HG02938 (cell line): ENCODE data around the gene LYPD5.
"Not testable (repeated sequence)": the region's sequence is repeated elsewhere in the genome, so short reads cannot be mapped to it uniquely, and the experiment has no call there.

ENCODE experiments used
- ATAC-seq: cut with Tn5 transposase; IDR thresholded peaks from one replicate; pipeline ENCODE4 v1.9.1; 2021; ENCODE audit warnings: mild to moderate bottlenecking, moderate library complexity; ENCODE audit not compliant: unreplicated experiment

Gene LYPD5

DNA sequence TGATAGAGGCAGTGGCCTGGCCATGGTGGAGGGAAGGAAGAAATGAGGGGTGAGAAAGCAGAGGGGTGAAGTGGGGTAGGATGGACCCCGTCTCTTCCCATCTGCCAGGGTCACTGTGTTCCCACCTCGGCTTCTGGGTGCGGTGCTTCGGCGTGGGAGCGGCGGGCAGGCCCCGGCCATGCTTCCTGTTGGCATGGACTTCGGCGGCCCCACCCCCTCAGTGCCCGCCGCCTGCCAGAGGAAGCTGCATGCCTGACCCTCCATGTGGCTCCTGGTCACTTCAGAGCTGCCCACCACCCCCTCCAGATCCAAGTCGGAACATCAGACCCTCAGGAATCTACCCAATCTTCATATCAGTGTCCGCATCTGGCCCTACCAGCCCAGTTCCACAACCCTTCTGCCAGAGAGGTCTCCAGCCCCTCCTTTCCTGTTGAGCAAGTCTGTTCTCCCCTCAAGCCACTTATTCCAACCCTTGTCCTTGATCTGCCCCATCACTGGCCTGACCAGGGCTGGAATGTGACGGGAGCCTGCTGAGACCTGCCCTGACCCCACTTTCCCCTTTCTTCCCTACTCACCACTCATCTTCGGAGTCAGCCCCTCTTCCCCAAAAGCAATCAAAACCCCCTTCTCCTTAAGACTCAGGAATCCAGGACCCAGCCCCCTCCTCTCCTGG is 23.0 kb downstream of the LYPD5 start:
- no peak for ATAC-seq

DNA sequence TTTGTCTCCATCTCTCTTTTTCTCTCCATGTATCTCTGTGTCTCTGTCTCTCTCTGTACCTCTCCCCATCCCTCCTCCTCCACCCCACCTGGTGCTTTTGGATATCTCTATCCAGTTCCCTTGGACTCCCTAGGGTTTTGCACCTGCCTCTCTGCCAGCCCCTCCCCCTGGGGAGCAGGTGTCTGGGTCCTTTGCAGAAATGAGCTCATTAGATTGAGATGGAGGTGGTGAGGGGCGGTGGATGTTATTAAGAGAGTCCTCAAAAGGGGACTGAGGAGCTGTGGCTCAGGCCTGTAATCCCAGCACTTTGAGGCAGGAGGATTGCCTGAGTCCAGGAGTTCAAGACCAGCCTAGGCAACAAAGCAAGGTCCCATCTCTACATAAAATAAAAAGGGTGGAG is 23.6 kb downstream of the LYPD5 start:
- ATAC-seq, result no peak

GRCh38 chr19:43777163-43777695 is 25.0 kb downstream of the LYPD5 start:
- ATAC-seq, result no peak

DNA sequence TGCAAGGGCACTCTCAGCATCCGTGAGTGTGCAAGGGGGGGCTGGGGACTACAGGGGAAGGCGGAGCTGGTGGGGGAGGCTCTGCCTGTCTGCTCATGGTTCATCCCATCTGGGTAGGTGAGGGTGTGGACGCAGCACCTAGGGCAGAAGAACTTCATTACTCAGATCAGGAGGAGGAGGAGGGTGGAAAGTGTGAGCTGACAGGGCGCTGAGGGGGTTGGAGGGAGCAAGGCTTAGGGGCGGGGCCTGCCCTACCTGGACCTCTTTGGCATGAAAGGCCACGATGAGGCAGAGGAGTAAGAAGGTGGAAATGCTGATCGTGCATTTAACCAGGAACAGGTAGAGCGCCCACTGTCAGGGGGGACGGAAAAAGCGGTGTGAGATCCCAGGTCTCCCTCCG is 26.0 kb downstream of the LYPD5 start:
- no peak for ATAC-seq

- no peak for ATAC-seq
Observed at GRCh38 chr19:43775299-43775890, 26.9 kb downstream of the LYPD5 start.

DNA sequence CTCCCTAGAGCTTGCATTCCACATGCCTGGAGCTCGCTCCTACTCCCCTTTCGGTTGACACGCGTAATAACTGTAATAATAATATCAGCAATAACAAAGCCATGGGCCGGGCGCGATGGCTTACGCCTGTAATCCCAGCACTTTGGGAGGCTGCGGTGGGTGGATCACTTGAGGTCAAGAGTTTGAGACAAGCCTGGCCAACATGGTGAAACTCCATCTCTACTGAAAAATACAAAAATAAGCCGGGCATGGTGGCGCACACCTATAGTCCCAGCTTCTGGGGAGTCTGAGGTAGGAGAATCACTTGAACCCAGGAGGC is 27.3 kb downstream of the LYPD5 start:
- ATAC-seq, result not testable (repeated sequence)

GRCh38 chr19:43774103-43774939 is 27.9 kb downstream of the LYPD5 start:
- ATAC-seq, result no peak

- ATAC-seq, result no peak
Observed at GRCh38 chr19:43773725-43774102, 28.5 kb downstream of the LYPD5 start.

GRCh38 chr19:43769256-43769655 is 33.0 kb downstream of the LYPD5 start:
- ATAC-seq, result no peak

DNA sequence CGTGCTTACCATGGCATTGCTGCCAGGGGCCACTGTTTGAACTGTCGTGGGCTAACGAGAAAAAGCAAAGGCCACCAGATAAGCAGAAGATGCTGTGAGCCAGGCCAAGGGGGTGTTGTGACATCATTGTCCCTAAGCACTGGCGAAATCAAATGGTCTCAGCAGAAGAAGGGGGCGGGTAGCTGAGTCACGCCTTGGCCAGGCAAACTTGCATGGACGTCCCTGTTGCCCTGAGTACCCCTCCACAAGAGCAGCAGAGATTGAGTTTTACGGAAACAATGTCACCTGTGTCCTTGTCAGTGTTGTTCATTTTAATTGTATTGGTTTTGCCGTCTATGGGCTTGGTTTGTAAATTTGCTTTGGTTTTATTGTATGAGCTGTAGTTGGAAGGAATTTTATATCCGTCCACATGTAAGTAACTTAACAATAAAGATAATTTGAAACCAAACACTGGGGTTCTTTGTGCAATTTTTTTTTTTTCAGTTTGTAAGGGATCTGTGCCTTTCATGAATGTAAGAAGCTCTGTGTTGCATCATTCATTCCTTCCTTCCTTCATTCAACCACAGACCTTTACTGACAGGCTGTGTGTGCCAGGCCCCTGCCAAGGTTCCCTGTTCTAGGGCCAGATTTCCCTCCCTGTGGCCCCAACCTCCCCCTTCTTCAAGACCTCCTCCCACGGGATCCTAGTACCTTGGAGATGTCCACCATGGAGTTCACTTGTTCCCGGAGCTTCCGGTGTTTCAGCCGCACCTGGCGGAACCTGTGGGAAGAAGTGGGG is 33.8 kb downstream of the LYPD5 start:
- ATAC-seq, result no peak

- ATAC-seq, result no peak
Observed at GRCh38 chr19:43767818-43768217, 34.4 kb downstream of the LYPD5 start.

GRCh38 chr19:43767316-43767715 is 34.9 kb downstream of the LYPD5 start:
- no peak for ATAC-seq

DNA sequence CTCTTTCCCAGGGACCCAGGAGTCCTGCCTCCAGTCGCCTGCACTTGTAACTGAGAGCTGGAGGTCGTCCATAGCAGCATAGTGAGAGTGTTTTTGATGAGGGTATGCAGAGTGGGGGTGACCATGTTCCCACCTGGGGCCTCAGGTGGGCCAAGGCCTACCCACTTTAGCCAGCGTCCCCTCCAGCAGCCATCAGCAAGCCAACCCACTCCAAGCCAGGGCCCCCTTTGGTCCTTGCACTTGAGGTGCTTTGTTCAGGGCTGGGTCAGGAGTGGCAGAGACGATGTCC is 35.5 kb downstream of the LYPD5 start:
- no peak for ATAC-seq

- peak; percentile 66 for ATAC-seq
Observed at GRCh38 chr19:43765109-43765876, 37.0 kb downstream of the LYPD5 start.

DNA sequence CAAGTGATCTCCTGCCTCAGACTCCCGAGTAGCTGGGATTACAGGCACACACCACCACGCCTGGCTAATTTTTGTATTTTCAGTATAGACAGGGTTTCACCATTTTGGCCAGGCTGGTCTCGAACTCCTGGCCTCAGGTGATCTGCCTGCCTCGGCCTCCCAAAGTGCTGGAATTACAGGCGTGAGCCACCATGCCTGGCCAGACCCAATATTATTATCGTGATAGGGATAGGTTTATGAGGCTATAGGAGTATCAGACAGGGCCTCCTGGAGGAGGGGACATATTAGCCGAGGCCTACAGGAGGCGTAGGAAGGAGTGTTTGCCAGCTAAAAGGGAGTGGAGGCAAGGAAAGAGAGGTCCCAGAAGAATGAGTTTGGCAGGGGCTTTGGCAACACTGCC is 37.6 kb downstream of the LYPD5 start:
- ATAC-seq, result not testable (repeated sequence)

DNA sequence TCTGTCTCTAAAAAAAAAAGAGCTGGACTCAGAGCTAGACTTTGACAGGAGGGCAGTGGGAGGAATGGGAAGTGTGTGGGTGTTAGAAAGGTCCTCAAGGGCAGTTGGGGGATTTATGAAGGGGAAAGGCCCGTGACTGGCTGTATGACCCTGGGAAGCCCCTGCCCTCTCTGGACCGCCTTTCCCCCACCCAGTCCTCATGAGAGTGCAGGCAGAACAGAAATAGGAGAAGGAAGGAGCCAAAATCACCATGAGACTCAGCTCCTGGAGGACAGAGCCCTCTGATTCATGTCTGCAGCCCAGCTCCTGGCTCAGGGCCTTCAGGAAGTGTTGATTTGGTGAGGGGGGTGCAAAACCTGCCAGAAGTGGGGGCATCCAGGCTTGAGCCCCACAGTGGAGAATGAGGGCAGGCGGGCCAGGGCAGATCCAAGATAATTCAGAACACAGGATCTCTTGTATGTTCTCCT is 38.7 kb downstream of the LYPD5 start:
- ATAC-seq, result no peak

GRCh38 chr19:43762814-43763213 is 39.4 kb downstream of the LYPD5 start:
- ATAC-seq, result no peak

- no peak for ATAC-seq
Observed at GRCh38 chr19:43760941-43761340, 41.3 kb downstream of the LYPD5 start.

DNA sequence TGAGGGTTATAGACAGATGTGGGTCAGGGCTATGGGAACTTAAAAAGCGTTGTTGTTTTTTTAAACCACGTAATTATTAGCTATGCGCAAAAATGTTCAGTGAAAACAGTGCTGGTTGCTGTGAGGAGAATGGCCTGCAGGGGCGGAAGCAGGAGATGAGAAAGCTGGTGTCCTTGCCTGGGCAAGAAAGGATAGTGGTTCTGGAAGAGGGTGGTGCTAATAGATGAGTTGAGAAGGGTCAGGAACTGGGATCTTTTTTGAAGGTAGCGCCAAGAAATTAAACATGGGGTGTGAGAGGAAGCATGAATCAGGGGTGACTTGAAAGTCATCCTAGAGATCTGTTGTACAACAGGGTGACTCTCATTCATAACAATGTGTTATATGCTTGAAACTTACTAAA is 42.7 kb downstream of the LYPD5 start:
- ATAC-seq, result no peak

DNA sequence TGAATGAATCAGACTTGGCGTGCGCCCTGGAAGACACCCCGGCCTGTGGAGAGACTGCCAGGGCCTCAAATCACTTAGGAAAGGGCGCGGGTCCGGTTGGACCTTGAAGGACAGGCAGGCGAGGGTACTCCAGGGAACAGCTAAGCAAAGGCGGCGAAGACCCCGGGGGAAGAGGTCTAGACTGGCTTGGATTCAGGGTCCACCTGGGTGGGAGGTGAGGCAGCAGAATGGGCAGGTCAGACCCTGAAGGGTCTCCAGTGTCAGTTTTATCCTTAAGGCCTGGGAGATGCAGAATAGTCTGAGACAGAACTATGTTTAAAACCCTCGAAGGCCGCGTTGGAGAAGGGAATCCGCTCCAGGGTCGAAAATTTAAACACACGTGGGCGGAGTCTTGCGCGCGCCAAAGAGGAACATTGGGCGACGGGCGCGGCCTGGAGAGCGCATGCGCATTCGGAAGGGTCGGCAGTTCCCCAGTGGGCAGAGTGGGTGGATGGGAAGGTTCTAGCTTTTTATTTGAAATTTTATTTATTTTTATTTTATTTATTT is 46.9 kb downstream of the LYPD5 start:
- no peak for ATAC-seq
